Effector memory CD8-positive, alpha-beta T cell (primary cell): Measurements from ENCODE around the gene SLC39A7.

Experiments
- ATAC-seq: fragments of 150-1000 bp; cut with Tn5 transposase; replicated peaks from 2 replicates; pipeline ENCODE4 v1.10.0; 2021; ENCODE audit warnings: mild to moderate bottlenecking, moderate library complexity
- DNase-seq, 3 experiments: peaks; one replicate each; pipeline ENCODE4 v3.0.0; 2021
- H3K27ac Mint-ChIP-seq, 2 donors: one replicate each; pipeline ENCODE4 v1.8.0; 2022; ENCODE audit warnings: mild to moderate bottlenecking in 2 of 2, mixed read lengths in 2 of 2, moderate library complexity in 2 of 2
- H3K27me3 Mint-ChIP-seq, 2 donors: one replicate each; pipeline ENCODE4 v1.8.0; 2022; ENCODE audit warnings: mixed read lengths in 2 of 2
- H3K36me3 Mint-ChIP-seq: one replicate; pipeline ENCODE4 v1.8.0; 2022; ENCODE audit warnings: mild to moderate bottlenecking, moderate library complexity, mixed read lengths; ENCODE audit not compliant: insufficient read depth
- H3K4me1 Mint-ChIP-seq, 2 donors: one replicate each; pipeline ENCODE4 v1.8.0; 2022; ENCODE audit warnings: low read depth in 2 of 2, mixed read lengths in 2 of 2
- H3K4me3 Mint-ChIP-seq, 2 donors: one replicate each; pipeline ENCODE4 v1.8.0; 2022; ENCODE audit warnings: mild to moderate bottlenecking in 2 of 2, mixed read lengths in 2 of 2, moderate library complexity in 2 of 2
- H3K9me3 Mint-ChIP-seq, 2 donors: one replicate each; pipeline ENCODE4 v1.8.0; 2022; ENCODE audit warnings: mixed read lengths in 2 of 2

Gene SLC39A7

GRCh38 chr6:33189164-33189563 lies 11.5 kb upstream of the SLC39A7 start:
- Mint-ChIP-seq H3K9me3 (no peaks in the 10 kb centered on the region), H3K27ac (no peak overlapping the region), H3K27me3 (peaks cover 63 to 83% of the 10 kb centered on the region in 2 donors), H3K4me3 (no peak overlapping the region), H3K4me1 (peaks cover 10 to 17% of the 10 kb centered on the region in 2 donors), H3K36me3 (peaks cover 7% of the 10 kb centered on the region)
- ATAC-seq = no peak
- DNase-seq = no peak

GRCh38 chr6:33189625-33190448 lies 10.8 kb upstream of the SLC39A7 start:
- no peak for ATAC-seq
- Mint-ChIP-seq H3K27me3 (peaks cover 60 to 78% of the 10 kb centered on the region in 2 donors), H3K4me1 (peaks cover 6 to 11% of the 10 kb centered on the region in 2 donors), H3K36me3 (peaks cover 12% of the 10 kb centered on the region), H3K4me3 (no peak overlapping the region), H3K27ac (no peak overlapping the region), H3K9me3 (no peaks in the 10 kb centered on the region)
- no peak for DNase-seq

GRCh38 chr6:33190504-33191107 lies 10.1 kb upstream of the SLC39A7 start:
- no peak overlapping the region for H3K4me3 Mint-ChIP-seq
- ATAC-seq = no peak
- H3K27me3 Mint-ChIP-seq = peaks cover 59 to 71% of the 10 kb centered on the region in 2 donors

GRCh38 chr6:33191383-33192104 lies 9.1 kb upstream of the SLC39A7 start:
- no peak for DNase-seq
- Mint-ChIP-seq H3K9me3 (no peaks in the 10 kb centered on the region), H3K36me3 (peaks cover 24% of the 10 kb centered on the region), H3K27ac (no peak overlapping the region), H3K4me3 (peak overlapping the region in 1 of 2 donors; percentile 5), H3K27me3 (peaks cover 54 to 62% of the 10 kb centered on the region in 2 donors), H3K4me1 (peaks cover 5 to 11% of the 10 kb centered on the region in 2 donors)
- no peak for ATAC-seq

More at GRCh38 chr6:33190504-33191107, 10.1 kb upstream of the SLC39A7 start:
- H3K4me1 Mint-ChIP-seq = peaks cover 5 to 10% of the 10 kb centered on the region in 2 donors
- H3K36me3 Mint-ChIP-seq = peaks cover 17% of the 10 kb centered on the region
- DNase-seq = no peak
- H3K9me3 Mint-ChIP-seq = no peaks in the 10 kb centered on the region
- H3K27ac Mint-ChIP-seq = no peak overlapping the region

- Mint-ChIP-seq H3K36me3 (peaks cover 31% of the 10 kb centered on the region), H3K27me3 (peaks cover 49 to 55% of the 10 kb centered on the region in 2 donors), H3K4me3 (peak within 1 kb of the TSS; percentile 63 to 72), H3K27ac (no peak within 1 kb of the TSS), H3K4me1 (peaks cover 6 to 12% of the 10 kb centered on the region in 2 donors), H3K9me3 (no peaks in the 10 kb centered on the region)
- no peak for DNase-seq
- peak; percentile 70 for ATAC-seq
Measured at GRCh38 chr6:33192105-33192646, 8.5 kb upstream of the SLC39A7 start, which contains the start of gene COL11A2. Gene COL11A2, minus strand, starts transcription at chr6:33192467. Its CDS starts 227 bp downstream, at chr6:33192240.

GRCh38 chr6:33192671-33193602 lies 7.7 kb upstream of the SLC39A7 start:
- DNase-seq (no peak), ATAC-seq (peak; percentile 27)
- H3K9me3 Mint-ChIP-seq = no peaks in the 10 kb centered on the region
- peaks cover 33% of the 10 kb centered on the region for H3K36me3 Mint-ChIP-seq
- H3K27me3 Mint-ChIP-seq = peaks cover 42 to 48% of the 10 kb centered on the region in 2 donors
- H3K27ac Mint-ChIP-seq = no peak overlapping the region
- peaks cover 13 to 19% of the 10 kb centered on the region in 2 donors for H3K4me1 Mint-ChIP-seq
- H3K4me3 Mint-ChIP-seq = peak overlapping the region; percentile 63 to 72

- peaks cover 34% of the 10 kb centered on the region for H3K36me3 Mint-ChIP-seq
- no peaks in the 10 kb centered on the region for H3K9me3 Mint-ChIP-seq
- ATAC-seq = no peak
Measured at GRCh38 chr6:33193619-33194018, 7.0 kb upstream of the SLC39A7 start.

GRCh38 chr6:33194431-33194979 lies 6.2 kb upstream of the SLC39A7 start:
- no peak overlapping the region for H3K4me3 Mint-ChIP-seq
- ATAC-seq = no peak
- peaks cover 28 to 33% of the 10 kb centered on the region in 2 donors for H3K4me1 Mint-ChIP-seq
- no peaks in the 10 kb centered on the region for H3K9me3 Mint-ChIP-seq
- H3K36me3 Mint-ChIP-seq = peaks cover 40% of the 10 kb centered on the region
- H3K27me3 Mint-ChIP-seq = peaks cover 30 to 33% of the 10 kb centered on the region in 2 donors
- no peak overlapping the region for H3K27ac Mint-ChIP-seq
- no peak for DNase-seq

More at GRCh38 chr6:33193619-33194018, 7.0 kb upstream of the SLC39A7 start:
- no peak overlapping the region for H3K27ac Mint-ChIP-seq
- peak overlapping the region in 1 of 2 donors; percentile 42 for H3K4me3 Mint-ChIP-seq
- peaks cover 35 to 41% of the 10 kb centered on the region in 2 donors for H3K27me3 Mint-ChIP-seq
- DNase-seq = no peak
- peaks cover 20 to 26% of the 10 kb centered on the region in 2 donors for H3K4me1 Mint-ChIP-seq

- peaks cover 22 to 23% of the 10 kb centered on the region in 2 donors for H3K27me3 Mint-ChIP-seq
- no peak for DNase-seq
- no peaks in the 10 kb centered on the region for H3K9me3 Mint-ChIP-seq
- H3K27ac Mint-ChIP-seq = no peak overlapping the region
- no peak overlapping the region for H3K4me3 Mint-ChIP-seq
- H3K4me1 Mint-ChIP-seq = peaks cover 31 to 36% of the 10 kb centered on the region in 2 donors
- ATAC-seq = no peak
- peaks cover 47% of the 10 kb centered on the region for H3K36me3 Mint-ChIP-seq
Measured at GRCh38 chr6:33195304-33196165, 5.1 kb upstream of the SLC39A7 start.

- Mint-ChIP-seq H3K27me3 (peaks cover 4 to 5% of the 10 kb centered on the region in 2 donors), H3K4me1 (peaks cover 51% of the 10 kb centered on the region in 2 donors), H3K9me3 (no peaks in the 10 kb centered on the region), H3K36me3 (peaks cover 61% of the 10 kb centered on the region), H3K27ac (peak overlapping the region in 1 of 2 donors; percentile 14), H3K4me3 (peak overlapping the region in 1 of 2 donors; percentile 49)
- DNase-seq (peak in 2 of 3 experiments; percentile 27 to 40), ATAC-seq (peak; percentile 22)
Measured at GRCh38 chr6:33197431-33198048, 3.1 kb upstream of the SLC39A7 start.
